IMR-90 (cell line): ENCODE measurements around the gene RIN1. TPM values are rescaled to one million over a fixed set of nuclear protein-coding genes. Genes with fewer than 3 reads are reported as not detected.

Experiments used
- ATAC-seq: fragments of 200-7000 bp; cut with Tn5 transposase; 2 replicates; pipeline ENCODE4 v1.9.1; 2020; ENCODE audit warnings: low read depth, mild to moderate bottlenecking, moderate library complexity
- BruUV-seq: library from RNA; stranded (reverse); fragments of 400-500 nt; replicated peaks from 2 replicates; lab custom pipeline; 2021; lab: Mats Ljungman, UMichigan
- CTCF ChIA-PET: fragments of 300-600 bp; formaldehyde crosslinking; extraction: SDS; loops from one replicate; lab custom pipeline; 2021; ENCODE audit warnings: antibody characterized with exemption; lab: Yijun Ruan, JAX
- POLR2A ChIA-PET: fragments of 300-600 bp; sonication (Branson Sonifier 250); formaldehyde crosslinking; loops from one replicate; lab custom pipeline; 2022; ENCODE audit warnings: antibody characterized with exemption; ENCODE audit not compliant: unreplicated experiment; lab: Charles Lee
- DNase-seq: peaks from one replicate; pipeline ENCODE4 v3.0.0; 2013
- H2AFZ ChIP-seq: replicated peaks from 2 replicates; pipeline ENCODE3; 2013; ENCODE audit warnings: low read length, mild to moderate bottlenecking; ENCODE audit not compliant: poor library complexity
- H2AK5ac ChIP-seq: 2 replicates; pipeline ENCODE4 v1.6.1; 2013; ENCODE audit warnings: low read depth, low read length, inconsistent platforms
- H2AK9ac ChIP-seq: replicated peaks from 2 replicates; pipeline ENCODE3; 2013; ENCODE audit warnings: mild to moderate bottlenecking, low read depth, low read length, moderate library complexity; ENCODE audit not compliant: poor library complexity
- H2BK120ac ChIP-seq: 2 replicates; pipeline ENCODE4 v1.6.1; 2013; ENCODE audit warnings: low read depth, low read length, inconsistent platforms
- H2BK15ac ChIP-seq: 3 replicates; pipeline ENCODE4 v1.6.1; 2013; ENCODE audit warnings: low read depth, low read length, inconsistent platforms
- H2BK20ac ChIP-seq: 2 replicates; pipeline ENCODE4 v1.6.1; 2013; ENCODE audit warnings: low read depth, mild to moderate bottlenecking, inconsistent platforms, low read length, moderate library complexity
- H2BK5ac ChIP-seq: 2 replicates; pipeline ENCODE4 v1.6.1; 2013; ENCODE audit warnings: mild to moderate bottlenecking, low read depth, low read length, inconsistent platforms; ENCODE audit not compliant: poor library complexity, severe bottlenecking
- H3K14ac ChIP-seq: replicated peaks from 2 replicates; pipeline ENCODE4 v1.6.1; 2013; ENCODE audit warnings: low read depth, low read length, inconsistent platforms
- H3K18ac ChIP-seq: 2 replicates; pipeline ENCODE4 v1.6.1; 2013; ENCODE audit warnings: low read depth, low read length, control low read depth
- H3K23ac ChIP-seq: 2 replicates; pipeline ENCODE4 v1.6.1; 2013; ENCODE audit warnings: low read depth, low read length, inconsistent platforms
- H3K27ac ChIP-seq: 2 replicates; pipeline ENCODE4 v1.5.1; 2013; ENCODE audit warnings: mild to moderate bottlenecking, control low read depth, low read length; ENCODE audit not compliant: insufficient read depth
- H3K27me3 ChIP-seq: 2 replicates; pipeline ENCODE4 v1.6.1; 2013; ENCODE audit warnings: low read length; ENCODE audit not compliant: control insufficient read depth, insufficient read depth
- H3K36me3 ChIP-seq: 2 replicates; pipeline ENCODE4 v1.6.1; 2013; ENCODE audit warnings: low read length, mixed read lengths; ENCODE audit not compliant: control insufficient read depth, insufficient read depth
- H3K4ac ChIP-seq: 2 replicates; pipeline ENCODE4 v1.6.1; 2013; ENCODE audit warnings: low read depth, low read length, inconsistent platforms
- H3K4me1 ChIP-seq: 2 replicates; pipeline ENCODE4 v1.6.1; 2013; ENCODE audit warnings: low read length, mixed read lengths; ENCODE audit not compliant: control insufficient read depth, insufficient read depth
- H3K4me2 ChIP-seq: 2 replicates; pipeline ENCODE4 v1.6.1; 2013; ENCODE audit warnings: low read depth, mild to moderate bottlenecking, control low read depth, low read length, moderate library complexity
- H3K4me3 ChIP-seq: 2 replicates; pipeline ENCODE4 v1.5.1; 2013; ENCODE audit warnings: low read depth, mild to moderate bottlenecking, control low read depth, low read length, moderate library complexity; ENCODE audit not compliant: insufficient read depth
- H3K56ac ChIP-seq: 2 replicates; pipeline ENCODE4 v1.6.1; 2013; ENCODE audit warnings: low read length, inconsistent platforms; ENCODE audit not compliant: insufficient read depth; ENCODE audit errors: extremely low read depth
- H3K79me1 ChIP-seq, 2 experiments: 2 replicates each; pipeline ENCODE4 v1.6.1; 2013; ENCODE audit warnings: low read length in 2 of 2, inconsistent platforms in 1 of 2, low read depth in 1 of 2
- H3K9ac ChIP-seq: 2 replicates; pipeline ENCODE4 v1.6.1; 2013; ENCODE audit warnings: low read depth, low read length, control low read depth
- H3K9me1 ChIP-seq: 2 replicates; pipeline ENCODE4 v1.6.1; 2013; ENCODE audit warnings: low read length, inconsistent platforms; ENCODE audit not compliant: insufficient read depth
- H3K9me3 ChIP-seq: 2 replicates; pipeline ENCODE4 v1.6.1; 2013; ENCODE audit warnings: low read length; ENCODE audit not compliant: control insufficient read depth, insufficient read depth
- H4K20me1 ChIP-seq: 2 replicates; pipeline ENCODE4 v1.6.1; 2013; ENCODE audit warnings: low read length, inconsistent platforms; ENCODE audit not compliant: insufficient read depth
- H4K5ac ChIP-seq: 2 replicates; pipeline ENCODE4 v1.6.1; 2013; ENCODE audit warnings: mild to moderate bottlenecking, low read depth, low read length, control low read depth
- H4K8ac ChIP-seq, 2 experiments: 2 replicates each; pipeline ENCODE4 v1.6.1; 2013; ENCODE audit warnings: low read depth in 2 of 2, low read length in 2 of 2, control low read depth in 1 of 2, inconsistent platforms in 1 of 2
- H4K91ac ChIP-seq: 2 replicates; pipeline ENCODE4 v1.6.1; 2013; ENCODE audit warnings: low read depth, low read length, inconsistent platforms; ENCODE audit not compliant: insufficient read depth
- BHLHE40 ChIP-seq: fragments of 150-350 bp; IDR thresholded peaks from 2 replicates; pipeline ENCODE4 v1.6.1; 2016; ENCODE audit warnings: mild to moderate bottlenecking, low read depth, low read length
- CEBPB ChIP-seq: IDR thresholded peaks from 2 replicates; pipeline ENCODE4 v1.6.1; 2012; ENCODE audit warnings: low read depth, low read length, improper control_type of control experiment
- CHD1 ChIP-seq: IDR thresholded peaks from 2 replicates; pipeline ENCODE4 v1.6.1; 2012; ENCODE audit warnings: low read depth, low read length, improper control_type of control experiment
- FOS ChIP-seq: fragments of 150-350 bp; IDR thresholded peaks from 2 replicates; pipeline ENCODE4 v1.6.1; 2016; ENCODE audit warnings: low read depth, low read length
- MAFK ChIP-seq: IDR thresholded peaks from 2 replicates; pipeline ENCODE4 v1.6.1; 2012; ENCODE audit warnings: low read depth, low read length, improper control_type of control experiment
- MAZ ChIP-seq: IDR thresholded peaks from 2 replicates; pipeline ENCODE4 v1.6.1; 2012; ENCODE audit warnings: low read depth, mild to moderate bottlenecking, low read length, improper control_type of control experiment, moderate library complexity, borderline replicate concordance
- MXI1 ChIP-seq: IDR thresholded peaks from 2 replicates; pipeline ENCODE4 v1.6.1; 2012; ENCODE audit warnings: low read depth, mild to moderate bottlenecking, low read length, moderate library complexity, borderline replicate concordance
- NFE2L2 ChIP-seq: fragments of 150-350 bp; IDR thresholded peaks from 2 replicates; pipeline ENCODE4 v1.6.1; 2016; ENCODE audit warnings: low read depth, mild to moderate bottlenecking, low read length
- POLR2A ChIP-seq: IDR thresholded peaks from 2 replicates; pipeline ENCODE4 v1.6.1; 2012; ENCODE audit warnings: mild to moderate bottlenecking, low read depth, low read length
- RAD21 ChIP-seq: IDR thresholded peaks from 2 replicates; pipeline ENCODE4 v1.6.1; 2012; ENCODE audit warnings: low read length, improper control_type of control experiment
- RCOR1 ChIP-seq: IDR thresholded peaks from 2 replicates; pipeline ENCODE4 v1.6.1; 2012; ENCODE audit warnings: mild to moderate bottlenecking, low read length, improper control_type of control experiment; ENCODE audit not compliant: insufficient replicate concordance
- RFX5 ChIP-seq: IDR thresholded peaks from 2 replicates; pipeline ENCODE4 v1.8.0; 2012; ENCODE audit warnings: low read depth, mild to moderate bottlenecking, low read length, moderate library complexity
- SMC3 ChIP-seq: fragments of 150-350 bp; IDR thresholded peaks from 2 replicates; pipeline ENCODE4 v1.6.1; 2016; ENCODE audit warnings: low read depth, mild to moderate bottlenecking, antibody characterized with exemption, low read length, moderate library complexity
- WGBS, 2 experiments: methylation state at CpG; one replicate each; pipeline versions ENCODE4 v1.1.5 to v1.1.7; 2013; ENCODE audit warnings: missing lambda C conversion rate in 2 of 2; ENCODE audit not compliant: insufficient read length in 1 of 2; ENCODE audit errors: extremely low coverage in 2 of 2; 5-methylcytosine and 5-hydroxymethylcytosine counted together
- dilution Hi-C: fragments of 300-500 bp; cut with HindIII; formaldehyde crosslinking; loops from one replicate; pipeline ENCODE4 v1.14.3; 2018; ENCODE audit warnings: low sequenced_read_pairs; ENCODE audit not compliant: unreplicated experiment
- in situ Hi-C: fragments of 300-500 bp; cut with MboI; formaldehyde crosslinking; loops from 3 replicates; pipeline ENCODE4 v1.14.3; 2019; ENCODE audit warnings: low sequenced_read_pairs, inconsistent platforms, mixed read lengths
- intact Hi-C: fragments of 100-400 bp; cut with micrococcal nuclease; formaldehyde crosslinking; loops from 2 replicates; pipeline ENCODE4 v1.10.0; 2022
- polyA plus RNA-seq, 3 experiments: library from polyadenylated mRNA; depleted of rRNA; stranded (reverse); fragments of >200 nt; gene quantifications; 2 replicates each; pipeline ENCODE4 v1.2.3, GENCODE V29; 2012; ENCODE audit warnings: low replicate concordance in 1 of 3
- total RNA-seq: library from RNA; depleted of rRNA; stranded (reverse); fragments of >200 nt; gene quantifications from 2 replicates; pipeline ENCODE4 v1.2.3, GENCODE V29; 2012
- TF ChIP-seq, protein P1 (sequence below): conservative IDR thresholded peaks from 2 replicates; pipeline ENCODE4 v1.5.1; 2012; ENCODE audit warnings: mild to moderate bottlenecking, low read depth, low read length, improper control_type of control experiment
- TF ChIP-seq, protein P2 (sequence below): fragments of 150-350 bp; IDR thresholded peaks from 2 replicates; pipeline ENCODE4 v1.6.1; 2017; ENCODE audit warnings: mild to moderate bottlenecking, antibody characterized with exemption, low read length, low read depth

RIN1 gene
- total and polyA plus RNA-seq, 2 of the 4 experiments (the other 2 are of a cell fraction) = 9.9 to 20.8 TPM

DNA sequence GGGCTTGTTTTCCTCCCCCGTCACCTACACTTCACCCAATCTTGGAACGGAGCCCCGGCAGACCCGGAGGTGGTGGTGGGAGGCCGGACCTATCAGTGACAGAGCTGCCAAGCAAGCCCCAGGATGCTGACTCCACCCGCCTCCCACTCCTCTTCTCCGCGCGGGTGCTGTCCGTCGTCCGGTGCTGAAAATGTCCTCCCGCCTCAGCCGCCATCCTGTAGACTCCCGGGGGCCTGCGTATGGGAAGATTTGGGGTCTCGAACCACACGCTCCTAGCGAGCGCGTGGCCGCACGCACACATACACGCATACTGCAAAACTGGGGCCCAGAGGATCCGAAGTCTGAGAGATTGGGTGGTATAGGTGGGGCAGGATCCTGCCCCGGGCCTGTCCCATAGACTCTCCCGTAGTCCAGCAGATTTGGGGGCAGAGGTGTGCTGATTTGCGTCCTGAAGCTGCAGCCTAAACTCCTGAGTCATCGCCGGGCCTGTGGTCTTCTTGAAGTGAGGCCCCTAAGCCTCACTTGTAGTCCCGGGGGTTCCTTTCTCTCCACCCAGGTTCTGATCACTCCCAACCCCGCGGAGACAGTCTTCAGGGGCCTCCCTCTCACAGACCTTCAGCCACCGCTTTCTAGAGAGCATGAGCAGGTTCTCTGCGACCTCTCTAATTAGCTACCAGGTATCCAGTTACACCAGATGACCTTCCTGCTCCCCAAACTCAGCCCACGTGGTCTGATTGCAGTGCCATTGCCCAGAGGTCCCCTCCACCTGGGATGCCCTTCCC is 46.5 kb downstream of the RIN1 start:
- in situ Hi-C loops = no loop called here
- TF ChIP-seq CHD1 (no peak), FOS (0 out of 2 replicates have a peak, but pooled peaks have one; percentile 21), RAD21 (no peak), BHLHE40 (no peak), MAFK (peak; percentile 27; the same call in 1 of the 2 replicates), CEBPB (no peak), RCOR1 (peak; percentile 94), NFE2L2 (no peak), MAZ (peak; percentile 80; the same call in 1 of the 2 replicates), RFX5 (no peak), SMC3 (no peak), MXI1 (peak; percentile 97), POLR2A (no peak)
- TF ChIP-seq, protein P1, sequence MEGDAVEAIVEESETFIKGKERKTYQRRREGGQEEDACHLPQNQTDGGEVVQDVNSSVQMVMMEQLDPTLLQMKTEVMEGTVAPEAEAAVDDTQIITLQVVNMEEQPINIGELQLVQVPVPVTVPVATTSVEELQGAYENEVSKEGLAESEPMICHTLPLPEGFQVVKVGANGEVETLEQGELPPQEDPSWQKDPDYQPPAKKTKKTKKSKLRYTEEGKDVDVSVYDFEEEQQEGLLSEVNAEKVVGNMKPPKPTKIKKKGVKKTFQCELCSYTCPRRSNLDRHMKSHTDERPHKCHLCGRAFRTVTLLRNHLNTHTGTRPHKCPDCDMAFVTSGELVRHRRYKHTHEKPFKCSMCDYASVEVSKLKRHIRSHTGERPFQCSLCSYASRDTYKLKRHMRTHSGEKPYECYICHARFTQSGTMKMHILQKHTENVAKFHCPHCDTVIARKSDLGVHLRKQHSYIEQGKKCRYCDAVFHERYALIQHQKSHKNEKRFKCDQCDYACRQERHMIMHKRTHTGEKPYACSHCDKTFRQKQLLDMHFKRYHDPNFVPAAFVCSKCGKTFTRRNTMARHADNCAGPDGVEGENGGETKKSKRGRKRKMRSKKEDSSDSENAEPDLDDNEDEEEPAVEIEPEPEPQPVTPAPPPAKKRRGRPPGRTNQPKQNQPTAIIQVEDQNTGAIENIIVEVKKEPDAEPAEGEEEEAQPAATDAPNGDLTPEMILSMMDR = no peak
- TF ChIP-seq, protein P2, sequence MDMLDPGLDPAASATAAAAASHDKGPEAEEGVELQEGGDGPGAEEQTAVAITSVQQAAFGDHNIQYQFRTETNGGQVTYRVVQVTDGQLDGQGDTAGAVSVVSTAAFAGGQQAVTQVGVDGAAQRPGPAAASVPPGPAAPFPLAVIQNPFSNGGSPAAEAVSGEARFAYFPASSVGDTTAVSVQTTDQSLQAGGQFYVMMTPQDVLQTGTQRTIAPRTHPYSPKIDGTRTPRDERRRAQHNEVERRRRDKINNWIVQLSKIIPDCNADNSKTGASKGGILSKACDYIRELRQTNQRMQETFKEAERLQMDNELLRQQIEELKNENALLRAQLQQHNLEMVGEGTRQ = no peak

More for the DNA sequence above, 46.5 kb downstream of the RIN1 start:
- ATAC-seq (peak; percentile 66), DNase-seq (no peak)
- Histone ChIP-seq H4K8ac (peak overlapping the region in 1 of 2 experiments; percentile 98; a peak in 3 of 4 replicates), H2BK15ac (no peak overlapping the region; the same call in 2 of the 3 replicates), H4K91ac (peak overlapping the region; percentile 95), H2BK20ac (no peak overlapping the region), H3K36me3 (peaks cover 10% of the 10 kb centered on the region; the same call in 1 of the 2 replicates), H3K4me2 (peak overlapping the region; percentile 80), H4K5ac (peak overlapping the region; percentile 73), H3K79me1 (peaks cover 15 to 38% of the 10 kb centered on the region in 2 experiments; a peak in 3 of 4 replicates), H2BK5ac (peak overlapping the region; percentile 93), H3K27ac (peak overlapping the region; percentile 84), H3K4ac (peak overlapping the region; percentile 90), H3K9ac (peak overlapping the region; percentile 76), H2BK120ac (peak overlapping the region; percentile 43), H3K9me3 (no peaks in the 10 kb centered on the region), H3K23ac (peak overlapping the region; percentile 62), H3K14ac (peak overlapping the region; percentile 82), H3K56ac (peak overlapping the region; percentile 74), H3K18ac (peak overlapping the region; percentile 28), H3K4me1 (peaks cover 11% of the 10 kb centered on the region), H3K9me1 (peaks cover 17% of the 10 kb centered on the region), H2AK5ac (peak overlapping the region; percentile 56), H3K4me3 (peak overlapping the region; percentile 55), H4K20me1 (peaks cover 15% of the 10 kb centered on the region), H3K27me3 (peaks cover 31% of the 10 kb centered on the region), H2AFZ (peak overlapping the region; percentile 98), H2AK9ac (peak overlapping the region; percentile 99)
- intact Hi-C loops = loop anchor here (1.0 to 2.0 kb wide), 2 partner anchors 39 to 67 kb away; no protein-coding TSS in a partner anchor
- ChIA-PET POLR2A (interaction anchor here (0.6 to 1.2 kb wide), 7 partner anchors 9 to 237 kb away, joined by 3 to 16 read pairs (median 3); partner anchors contain the start of gene CD248), CTCF (interaction anchor here (1.0 kb wide), 1 partner anchor 29 kb away, joined by 3 read pairs; no protein-coding TSS in a partner anchor)
- dilution Hi-C loops = no loop called here
- 25% methylated on average over 5 of the region's 36 CpGs; no CpG with 5 or more reads in 1 of the 2 experiments for WGBS, 2 experiments
- no TSS peak for BruUV-seq
